ENCODE measurements around the gene PEF1. TPM values are rescaled to one million over a fixed set of nuclear protein-coding genes. Genes with fewer than 3 reads are reported as not detected.

The PEF1 gene
- total and polyA plus RNA-seq, 2 donors (not counting 3 experiments of a cell fraction or from before 2014, with no cell fraction given): 73.3 to 161 TPM

DNA sequence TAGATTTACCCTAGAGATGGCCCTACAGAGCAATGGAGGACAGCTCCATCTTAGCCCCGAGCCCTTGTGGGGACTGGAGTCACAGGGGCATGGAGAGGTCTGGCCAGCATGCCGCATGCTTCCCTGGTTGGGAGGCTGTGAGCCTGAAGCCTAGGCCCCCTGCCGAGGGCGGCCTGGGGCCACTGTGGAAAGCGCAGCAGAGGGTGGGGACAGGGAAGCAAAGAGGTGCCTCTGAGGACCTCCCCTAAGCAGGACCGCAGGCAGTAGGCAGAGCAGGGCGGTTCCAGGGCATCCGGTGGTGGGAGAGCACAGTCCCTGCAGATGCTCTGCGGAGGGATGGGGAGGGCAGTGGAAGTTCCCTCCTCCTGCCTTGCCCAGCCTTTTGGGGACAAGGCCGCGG, 26.5 kb upstream of the PEF1 start:
- TF ChIP-seq GATA2 (IDR thresholded peaks at IDR 0.05; ENCODE audit: insufficient read depth, insufficient read length, low read depth, low read length) (no peak), POLR2AphosphoS5 (IDR thresholded peaks at IDR 0.05; ENCODE audit: insufficient read depth, low read depth, low read length) (no peak), POLR2A (IDR thresholded peaks at IDR 0.05; ENCODE audit: low read depth, low read length) (no peak), FOS (IDR thresholded peaks at IDR 0.05; ENCODE audit: borderline replicate concordance, insufficient read depth, low read length) (no peak), EZH2 (IDR thresholded peaks at IDR 0.05; ENCODE audit: borderline replicate concordance, low read depth, low read length, severe bottlenecking) (no peak), JUN (IDR thresholded peaks at IDR 0.05; ENCODE audit: borderline replicate concordance, insufficient read depth, insufficient read length, low read depth) (no peak), MYC (IDR thresholded peaks at IDR 0.05; ENCODE audit: low read depth, low read length) (no peak)
- TF ChIP-seq, protein P1, sequence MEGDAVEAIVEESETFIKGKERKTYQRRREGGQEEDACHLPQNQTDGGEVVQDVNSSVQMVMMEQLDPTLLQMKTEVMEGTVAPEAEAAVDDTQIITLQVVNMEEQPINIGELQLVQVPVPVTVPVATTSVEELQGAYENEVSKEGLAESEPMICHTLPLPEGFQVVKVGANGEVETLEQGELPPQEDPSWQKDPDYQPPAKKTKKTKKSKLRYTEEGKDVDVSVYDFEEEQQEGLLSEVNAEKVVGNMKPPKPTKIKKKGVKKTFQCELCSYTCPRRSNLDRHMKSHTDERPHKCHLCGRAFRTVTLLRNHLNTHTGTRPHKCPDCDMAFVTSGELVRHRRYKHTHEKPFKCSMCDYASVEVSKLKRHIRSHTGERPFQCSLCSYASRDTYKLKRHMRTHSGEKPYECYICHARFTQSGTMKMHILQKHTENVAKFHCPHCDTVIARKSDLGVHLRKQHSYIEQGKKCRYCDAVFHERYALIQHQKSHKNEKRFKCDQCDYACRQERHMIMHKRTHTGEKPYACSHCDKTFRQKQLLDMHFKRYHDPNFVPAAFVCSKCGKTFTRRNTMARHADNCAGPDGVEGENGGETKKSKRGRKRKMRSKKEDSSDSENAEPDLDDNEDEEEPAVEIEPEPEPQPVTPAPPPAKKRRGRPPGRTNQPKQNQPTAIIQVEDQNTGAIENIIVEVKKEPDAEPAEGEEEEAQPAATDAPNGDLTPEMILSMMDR (IDR thresholded peaks at IDR 0.05; ENCODE audit: extremely low read depth in 1 of 2, insufficient read depth in 1 of 2, low read depth in 1 of 2, low read length in 2 of 2): no peak
- TF ChIP-seq, protein P2, sequence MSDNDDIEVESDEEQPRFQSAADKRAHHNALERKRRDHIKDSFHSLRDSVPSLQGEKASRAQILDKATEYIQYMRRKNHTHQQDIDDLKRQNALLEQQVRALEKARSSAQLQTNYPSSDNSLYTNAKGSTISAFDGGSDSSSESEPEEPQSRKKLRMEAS (IDR thresholded peaks at IDR 0.05; ENCODE audit: insufficient read depth, insufficient read length): no peak
- no peak for FAIRE-seq
- H3K36me3 ChIP-seq (ENCODE audit: control insufficient read depth in 2 of 2, extremely low read depth in 1 of 2, insufficient read depth in 2 of 2, low read length in 2 of 2): no peaks in the 10 kb centered on the region
- intact Hi-C loops (cut with micrococcal nuclease) (loop anchor here (2.0 kb wide), 1 partner anchor 16 kb away; no protein-coding TSS in a partner anchor), dilution Hi-C loops (cut with MboI; ENCODE audit: extremely low pct_ligation_motif_present, low sequenced_read_pairs) (no loop called here)
- POLR2A ChIA-PET: no interaction called here
- BruUV-seq (replicated peaks): no TSS peak
- H3K27ac ChIP-seq (ENCODE audit: insufficient read depth, low read depth, low read length): no peak overlapping the region
- no peak overlapping the region for H3K4me2 ChIP-seq (ENCODE audit: insufficient read depth, low read length)
- H3K79me2 ChIP-seq (ENCODE audit: control insufficient read depth, insufficient read depth, low read length): no peaks in the 10 kb centered on the region
- no peak overlapping the region for H3K9ac ChIP-seq (replicated peaks; ENCODE audit: extremely low read depth, insufficient read depth, low read length)
- H3K9me1 ChIP-seq (replicated peaks; ENCODE audit: control insufficient read depth, extremely low read depth, insufficient read depth, low read length): no peaks in the 10 kb centered on the region
- H3K4me3 ChIP-seq (replicated peaks in 1 of 3; ENCODE audit: insufficient read depth in 1 of 3, low read depth in 1 of 3, low read length in 3 of 3): no peak overlapping the region
- no peaks in the 10 kb centered on the region for H3K27me3 ChIP-seq (ENCODE audit: control insufficient read depth in 2 of 2, insufficient read depth in 2 of 2, low read length in 2 of 2)
- DNase-seq (ENCODE audit: low read depth, low spot score): no peak
- CTCF ChIA-PET: interaction anchor here (1.2 to 10.6 kb wide), 5 partner anchors 9 to 74 kb away, joined by 4 to 180 read pairs (median 10); no protein-coding TSS in a partner anchor
- H3K9me3 ChIP-seq (replicated peaks; ENCODE audit: control insufficient read depth, insufficient read depth, low read length): no peaks in the 10 kb centered on the region
- peaks cover 13% of the 10 kb centered on the region for H3K4me1 ChIP-seq (ENCODE audit: control insufficient read depth, extremely low read depth, insufficient read depth, low read length)
- H2AFZ ChIP-seq (ENCODE audit: low read depth, low read length): no peak overlapping the region
- no peaks in the 10 kb centered on the region for H4K20me1 ChIP-seq (replicated peaks; ENCODE audit: control insufficient read depth, extremely low read depth, insufficient read depth, low read length)
